ENCODE measurements around the gene TAF10.

DNA sequence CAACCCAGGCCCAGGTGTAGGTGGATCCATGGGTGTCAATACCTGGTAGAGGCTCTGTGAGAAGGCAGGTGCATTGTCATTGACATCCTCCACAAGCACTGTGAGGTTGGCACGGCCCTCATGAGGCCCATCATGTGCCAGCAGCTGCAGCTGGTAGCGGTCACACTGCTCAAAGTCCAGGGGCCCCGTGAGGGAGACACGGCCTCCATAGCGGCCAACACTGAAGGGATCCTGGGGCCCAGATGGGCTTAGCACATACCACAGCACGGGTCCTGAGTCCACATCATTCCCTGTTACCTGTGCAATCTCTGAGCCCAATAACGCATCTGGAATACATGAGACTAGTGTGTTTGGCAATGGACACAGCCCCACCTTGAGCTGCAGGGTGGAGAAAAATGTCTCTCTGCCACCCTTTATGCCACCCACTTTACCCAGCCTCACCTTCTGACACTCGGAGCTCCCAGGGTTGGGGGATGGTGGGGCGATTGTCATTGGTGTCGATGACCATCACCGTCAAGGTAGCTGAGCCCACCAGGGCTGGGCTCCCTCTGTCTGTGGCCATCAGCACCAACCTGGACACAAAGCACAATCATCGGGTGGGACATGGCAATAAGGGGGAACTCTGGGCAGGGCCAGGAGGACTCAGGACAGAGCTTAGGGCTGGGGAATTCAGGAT lies 13.3 kb upstream of the TAF10 start:
- TF ChIP-seq, protein P1, sequence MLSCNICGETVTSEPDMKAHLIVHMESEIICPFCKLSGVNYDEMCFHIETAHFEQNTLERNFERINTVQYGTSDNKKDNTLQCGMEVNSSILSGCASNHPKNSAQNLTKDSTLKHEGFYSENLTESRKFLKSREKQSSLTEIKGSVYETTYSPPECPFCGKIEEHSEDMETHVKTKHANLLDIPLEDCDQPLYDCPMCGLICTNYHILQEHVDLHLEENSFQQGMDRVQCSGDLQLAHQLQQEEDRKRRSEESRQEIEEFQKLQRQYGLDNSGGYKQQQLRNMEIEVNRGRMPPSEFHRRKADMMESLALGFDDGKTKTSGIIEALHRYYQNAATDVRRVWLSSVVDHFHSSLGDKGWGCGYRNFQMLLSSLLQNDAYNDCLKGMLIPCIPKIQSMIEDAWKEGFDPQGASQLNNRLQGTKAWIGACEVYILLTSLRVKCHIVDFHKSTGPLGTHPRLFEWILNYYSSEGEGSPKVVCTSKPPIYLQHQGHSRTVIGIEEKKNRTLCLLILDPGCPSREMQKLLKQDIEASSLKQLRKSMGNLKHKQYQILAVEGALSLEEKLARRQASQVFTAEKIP (CRISPR knock-in tag; IDR thresholded peaks at IDR 0.05; ENCODE audit: borderline replicate concordance) = no peak
- TF ChIP-seq FLYWCH1 (CRISPR knock-in tag; IDR thresholded peaks at IDR 0.05) (no peak), ZBTB1 (CRISPR knock-in tag; IDR thresholded peaks at IDR 0.05; ENCODE audit: borderline replicate concordance) (no peak), TAF1 (CRISPR knock-in tag; IDR thresholded peaks at IDR 0.05) (no peak), HDAC6 (IDR thresholded peaks at IDR 0.05; ENCODE audit: low read depth, low read length) (no peak), ZMYM3 (CRISPR knock-in tag; IDR thresholded peaks at IDR 0.05) (no peak), EZH2 (conservative IDR thresholded peaks at IDR 0.05; ENCODE audit: low read depth, low read length) (no peak), ETV6 (CRISPR knock-in tag; conservative IDR thresholded peaks at IDR 0.05) (no peak), JUND (CRISPR knock-in tag; IDR thresholded peaks at IDR 0.05) (no peak), CREB1 (IDR thresholded peaks at IDR 0.05) (no peak), CREB1 (CRISPR knock-in tag; IDR thresholded peaks at IDR 0.05) (no peak), GATAD2A (CRISPR knock-in tag; IDR thresholded peaks at IDR 0.05) (no peak)
- TF ChIP-seq, protein P2, sequence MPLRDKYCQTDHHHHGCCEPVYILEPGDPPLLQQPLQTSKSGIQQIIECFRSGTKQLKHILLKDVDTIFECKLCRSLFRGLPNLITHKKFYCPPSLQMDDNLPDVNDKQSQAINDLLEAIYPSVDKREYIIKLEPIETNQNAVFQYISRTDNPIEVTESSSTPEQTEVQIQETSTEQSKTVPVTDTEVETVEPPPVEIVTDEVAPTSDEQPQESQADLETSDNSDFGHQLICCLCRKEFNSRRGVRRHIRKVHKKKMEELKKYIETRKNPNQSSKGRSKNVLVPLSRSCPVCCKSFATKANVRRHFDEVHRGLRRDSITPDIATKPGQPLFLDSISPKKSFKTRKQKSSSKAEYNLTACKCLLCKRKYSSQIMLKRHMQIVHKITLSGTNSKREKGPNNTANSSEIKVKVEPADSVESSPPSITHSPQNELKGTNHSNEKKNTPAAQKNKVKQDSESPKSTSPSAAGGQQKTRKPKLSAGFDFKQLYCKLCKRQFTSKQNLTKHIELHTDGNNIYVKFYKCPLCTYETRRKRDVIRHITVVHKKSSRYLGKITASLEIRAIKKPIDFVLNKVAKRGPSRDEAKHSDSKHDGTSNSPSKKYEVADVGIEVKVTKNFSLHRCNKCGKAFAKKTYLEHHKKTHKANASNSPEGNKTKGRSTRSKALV (CRISPR knock-in tag; IDR thresholded peaks at IDR 0.05) = no peak
- TF ChIP-seq, protein P3, sequence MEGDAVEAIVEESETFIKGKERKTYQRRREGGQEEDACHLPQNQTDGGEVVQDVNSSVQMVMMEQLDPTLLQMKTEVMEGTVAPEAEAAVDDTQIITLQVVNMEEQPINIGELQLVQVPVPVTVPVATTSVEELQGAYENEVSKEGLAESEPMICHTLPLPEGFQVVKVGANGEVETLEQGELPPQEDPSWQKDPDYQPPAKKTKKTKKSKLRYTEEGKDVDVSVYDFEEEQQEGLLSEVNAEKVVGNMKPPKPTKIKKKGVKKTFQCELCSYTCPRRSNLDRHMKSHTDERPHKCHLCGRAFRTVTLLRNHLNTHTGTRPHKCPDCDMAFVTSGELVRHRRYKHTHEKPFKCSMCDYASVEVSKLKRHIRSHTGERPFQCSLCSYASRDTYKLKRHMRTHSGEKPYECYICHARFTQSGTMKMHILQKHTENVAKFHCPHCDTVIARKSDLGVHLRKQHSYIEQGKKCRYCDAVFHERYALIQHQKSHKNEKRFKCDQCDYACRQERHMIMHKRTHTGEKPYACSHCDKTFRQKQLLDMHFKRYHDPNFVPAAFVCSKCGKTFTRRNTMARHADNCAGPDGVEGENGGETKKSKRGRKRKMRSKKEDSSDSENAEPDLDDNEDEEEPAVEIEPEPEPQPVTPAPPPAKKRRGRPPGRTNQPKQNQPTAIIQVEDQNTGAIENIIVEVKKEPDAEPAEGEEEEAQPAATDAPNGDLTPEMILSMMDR (CRISPR knock-in tag; IDR thresholded peaks at IDR 0.05) = no peak

Measured in HepG2 (cell line).